GM19240 (cell line): ENCODE measurements around the gene PODN.

Experiments
- DNase-seq: peaks from one replicate; pipeline ENCODE4 v3.0.0; 2011; ENCODE audit warnings: low spot score; ENCODE audit not compliant: insufficient read length

Gene PODN

GRCh38 chr1:53088616-53089300 lies 26.7 kb downstream of the PODN start:
- no peak for DNase-seq

GRCh38 chr1:53089478-53090226 lies 27.6 kb downstream of the PODN start:
- DNase-seq, result no peak

GRCh38 chr1:53090227-53091147 lies 28.5 kb downstream of the PODN start:
- DNase-seq, result no peak

- DNase-seq, result no peak
Measured at GRCh38 chr1:53091841-53092645, 30.0 kb downstream of the PODN start.

GRCh38 chr1:53092659-53093450 lies 30.8 kb downstream of the PODN start:
- DNase-seq, result no peak

GRCh38 chr1:53093451-53093754 lies 31.4 kb downstream of the PODN start:
- DNase-seq, result no peak

- no peak for DNase-seq
Measured at GRCh38 chr1:53093778-53094532, 31.9 kb downstream of the PODN start.

- no peak for DNase-seq
Measured at GRCh38 chr1:53094533-53094919, 32.5 kb downstream of the PODN start.

- DNase-seq, result no peak
Measured at GRCh38 chr1:53104289-53104913, 42.4 kb downstream of the PODN start.

- no peak for DNase-seq
Measured at GRCh38 chr1:53107090-53107489, 45.1 kb downstream of the PODN start.

- DNase-seq, result no peak
Measured at GRCh38 chr1:53107570-53108322, 45.7 kb downstream of the PODN start.

- no peak for DNase-seq
Measured at GRCh38 chr1:53108646-53109580, 46.9 kb downstream of the PODN start.

GRCh38 chr1:53110370-53111072 lies 48.5 kb downstream of the PODN start:
- no peak for DNase-seq

- no peak for DNase-seq
Measured at GRCh38 chr1:53111073-53111556, 49.1 kb downstream of the PODN start.

- no peak for DNase-seq
Measured at GRCh38 chr1:53111693-53112092, 49.7 kb downstream of the PODN start.

- no peak for DNase-seq
Measured at GRCh38 chr1:53112271-53112774, 50.3 kb downstream of the PODN start.
